PC-9 (cell line): ENCODE results near the gene SHTN1. TPM values are rescaled to one million over a fixed set of nuclear protein-coding genes. Genes with fewer than 3 reads are reported as not detected.

Source experiments
- BruUV-seq: library from RNA; stranded (reverse); fragments of 400-500 nt; replicated peaks from 2 replicates; lab custom pipeline; 2021; lab: Mats Ljungman, UMichigan
- CTCF ChIA-PET: fragments of 300-600 bp; sonication (Branson Sonifier 250); formaldehyde crosslinking; loops from one replicate; lab custom pipeline; 2022; ENCODE audit warnings: antibody characterized with exemption; lab: Charles Lee
- POLR2A ChIA-PET: fragments of 300-600 bp; sonication (Branson Sonifier 250); formaldehyde crosslinking; loops from one replicate; lab custom pipeline; 2022; ENCODE audit warnings: antibody characterized with exemption; ENCODE audit not compliant: unreplicated experiment; lab: Charles Lee
- DNase-seq, 2 experiments: peaks; one replicate each; pipeline versions ENCODE4 v3.0.0 to v3.0.0-alpha.2; 2015 to 2022; ENCODE audit warnings: mixed read lengths in 1 of 2
- H2AFZ ChIP-seq: fragments of 200-600 bp; sonication (generic); 2 replicates; pipeline ENCODE4 v1.8.1; 2017; ENCODE audit warnings: antibody characterized with exemption
- H3F3A ChIP-seq: fragments of 200-600 bp; sonication (generic); 2 replicates; pipeline ENCODE4 v1.8.1; 2017; ENCODE audit warnings: antibody characterized with exemption, mild to moderate bottlenecking, low read depth; ENCODE audit not compliant: insufficient read depth
- H3K27ac ChIP-seq: fragments of 200-600 bp; sonication (generic); 2 replicates; pipeline ENCODE4 v1.6.1; 2016; ENCODE audit warnings: mixed run types
- H3K27me3 ChIP-seq: fragments of 200-600 bp; sonication (generic); 2 replicates; pipeline ENCODE4 v1.6.1; 2016; ENCODE audit warnings: low read depth, mixed run types; ENCODE audit not compliant: insufficient read depth
- H3K36me3 ChIP-seq: fragments of 200-600 bp; sonication (generic); 2 replicates; pipeline ENCODE4 v1.6.1; 2016; ENCODE audit warnings: low read depth, mixed run types
- H3K4me1 ChIP-seq: fragments of 200-600 bp; sonication (generic); replicated peaks from 2 replicates; pipeline ENCODE4 v1.6.1; 2016; ENCODE audit warnings: mixed run types; ENCODE audit not compliant: insufficient read depth
- H3K4me2 ChIP-seq: fragments of 200-600 bp; sonication (generic); 2 replicates; pipeline ENCODE4 v1.6.1; 2017; ENCODE audit warnings: mixed run types
- H3K4me3 ChIP-seq: fragments of 200-600 bp; sonication (generic); 2 replicates; pipeline ENCODE4 v1.6.1; 2016; ENCODE audit warnings: mixed run types
- H3K79me2 ChIP-seq: fragments of 200-600 bp; sonication (generic); 2 replicates; pipeline ENCODE4 v1.6.1; 2017; ENCODE audit warnings: low read depth, mixed run types
- H3K9me2 ChIP-seq: fragments of 200-600 bp; sonication (generic); 2 replicates; pipeline ENCODE4 v1.8.1; 2017; ENCODE audit warnings: mild to moderate bottlenecking; ENCODE audit not compliant: insufficient read depth
- H3K9me3 ChIP-seq: fragments of 200-600 bp; sonication (generic); 2 replicates; pipeline ENCODE4 v1.8.1; 2016; ENCODE audit warnings: low read depth; ENCODE audit not compliant: insufficient read depth
- H4K20me1 ChIP-seq: fragments of 200-600 bp; sonication (generic); 2 replicates; pipeline ENCODE4 v1.8.1; 2017; ENCODE audit not compliant: insufficient read depth
- CTCF ChIP-seq: fragments of 200-600 bp; sonication (generic); conservative IDR thresholded peaks from 2 replicates; pipeline ENCODE4 v1.6.1; 2017; ENCODE audit warnings: mixed run types, antibody characterized with exemption, mild to moderate bottlenecking, moderate library complexity
- EZH2 ChIP-seq: fragments of 200-600 bp; sonication (generic); IDR thresholded peaks from 2 replicates; pipeline ENCODE4 v1.8.0; 2017; ENCODE audit warnings: antibody characterized with exemption, low read depth
- intact Hi-C: fragments of 100-400 bp; cut with micrococcal nuclease; formaldehyde crosslinking; loops from one replicate; pipeline ENCODE4 v1.10.0; 2022; ENCODE audit not compliant: unreplicated experiment
- total RNA-seq: library from RNA; stranded (reverse); gene quantifications from 2 replicates; pipeline ENCODE4 v1.2.3, GENCODE V29; 2021

The SHTN1 gene
- total RNA-seq, 1 experiment from 2014 or later, result 33.6 TPM

DNA sequence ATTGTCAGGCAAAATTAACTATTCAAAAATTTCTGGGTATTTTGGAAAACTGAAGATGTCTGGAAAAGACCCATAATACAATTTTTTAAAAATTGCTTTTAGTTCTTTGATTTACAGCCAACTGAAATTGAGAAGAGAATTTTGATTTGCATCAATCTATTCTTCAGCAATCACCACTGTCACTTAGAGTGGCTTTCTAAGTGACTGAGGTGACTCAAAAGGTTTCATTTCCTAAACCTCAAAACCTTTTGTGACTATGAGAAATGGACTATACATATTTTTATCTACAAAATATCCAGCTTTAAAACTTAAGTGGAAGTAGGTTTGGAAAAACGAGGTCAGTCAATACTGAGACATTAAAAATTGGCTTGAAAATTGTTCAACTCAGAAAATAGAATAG, 95.7 kb downstream of the SHTN1 start:
- CTCF ChIA-PET, result no interaction called here
- no peak for DNase-seq
- no peak for TF ChIP-seq EZH2
- TF ChIP-seq CTCF, result no peak
- H2AFZ ChIP-seq, result no peak overlapping the region
- no peaks in the 10 kb centered on the region for H3K36me3 ChIP-seq
- no peak overlapping the region for H3K4me3 ChIP-seq
- H4K20me1 ChIP-seq, result no peaks in the 10 kb centered on the region
- intact Hi-C loops, result no loop called here
- H3F3A ChIP-seq, result no peaks in the 10 kb centered on the region
- H3K79me2 ChIP-seq, result no peaks in the 10 kb centered on the region
- H3K4me2 ChIP-seq, result no peak overlapping the region
- H3K9me2 ChIP-seq, result no peaks in the 10 kb centered on the region
- BruUV-seq, result no TSS peak
- no peaks in the 10 kb centered on the region for H3K4me1 ChIP-seq
- no peaks in the 10 kb centered on the region for H3K27me3 ChIP-seq
- POLR2A ChIA-PET, result no interaction called here
- no peak overlapping the region for H3K27ac ChIP-seq
- H3K9me3 ChIP-seq, result no peaks in the 10 kb centered on the region

GRCh38 chr10:116907245-116907987, 97.6 kb downstream of the SHTN1 start:
- no peaks in the 10 kb centered on the region for H3K36me3 ChIP-seq
- intact Hi-C loops, result no loop called here
- POLR2A ChIA-PET, result no interaction called here
- DNase-seq, result peak in 1 of 2 experiments; percentile 39
- no peaks in the 10 kb centered on the region for H4K20me1 ChIP-seq
- CTCF ChIA-PET, result no interaction called here
- H3K9me3 ChIP-seq, result no peaks in the 10 kb centered on the region
- H3K4me1 ChIP-seq, result no peaks in the 10 kb centered on the region
- H3K4me3 ChIP-seq, result no peak overlapping the region
- no peak for TF ChIP-seq EZH2
- no peak for TF ChIP-seq CTCF
- H3K79me2 ChIP-seq, result no peaks in the 10 kb centered on the region
- no peak overlapping the region for H3K4me2 ChIP-seq
- H3K9me2 ChIP-seq, result no peaks in the 10 kb centered on the region
- H3F3A ChIP-seq, result no peaks in the 10 kb centered on the region
- H3K27me3 ChIP-seq, result no peaks in the 10 kb centered on the region
- no TSS peak for BruUV-seq
- no peak overlapping the region for H3K27ac ChIP-seq
- no peak overlapping the region for H2AFZ ChIP-seq

DNA sequence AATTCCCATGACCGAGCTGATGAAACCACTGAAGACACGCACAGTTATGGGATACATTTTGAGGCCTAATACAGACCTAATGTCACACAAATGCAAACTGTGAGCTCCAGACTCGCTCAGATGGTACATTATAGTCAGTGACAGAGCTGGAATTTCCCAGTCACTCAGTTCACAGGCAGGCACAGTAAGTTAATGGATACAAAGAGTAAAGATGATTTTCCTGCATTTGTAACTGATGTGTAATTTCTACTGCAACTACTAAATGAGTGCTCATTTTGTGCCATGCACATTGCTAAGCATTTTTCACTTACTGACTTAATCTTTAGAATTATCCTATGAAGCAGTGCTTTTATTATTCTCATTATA, 99.2 kb downstream of the SHTN1 start:
- Histone ChIP-seq H3K9me2 (no peaks in the 10 kb centered on the region), H3K36me3 (no peaks in the 10 kb centered on the region), H3K4me3 (no peak overlapping the region), H2AFZ (no peak overlapping the region), H3K27ac (no peak overlapping the region), H3K4me2 (no peak overlapping the region), H3K79me2 (no peaks in the 10 kb centered on the region), H3K9me3 (no peaks in the 10 kb centered on the region), H3K4me1 (no peaks in the 10 kb centered on the region), H4K20me1 (no peaks in the 10 kb centered on the region), H3F3A (no peaks in the 10 kb centered on the region), H3K27me3 (no peaks in the 10 kb centered on the region)
- intact Hi-C loops, result no loop called here
- CTCF ChIA-PET, result no interaction called here
- BruUV-seq, result no TSS peak
- TF ChIP-seq CTCF (no peak), EZH2 (no peak)
- POLR2A ChIA-PET, result interaction anchor here (0.7 kb wide), 1 partner anchor 31 kb away, joined by 7 read pairs; no protein-coding TSS in a partner anchor
- no peak for DNase-seq
